HG03469 (cell line): ENCODE data around the gene KIFBP.

Experiments
- ATAC-seq: cut with Tn5 transposase; IDR thresholded peaks from one replicate; pipeline ENCODE4 v1.9.1; 2021; ENCODE audit warnings: mild to moderate bottlenecking, moderate library complexity, moderate number of reproducible peaks; ENCODE audit not compliant: unreplicated experiment

KIFBP gene

DNA sequence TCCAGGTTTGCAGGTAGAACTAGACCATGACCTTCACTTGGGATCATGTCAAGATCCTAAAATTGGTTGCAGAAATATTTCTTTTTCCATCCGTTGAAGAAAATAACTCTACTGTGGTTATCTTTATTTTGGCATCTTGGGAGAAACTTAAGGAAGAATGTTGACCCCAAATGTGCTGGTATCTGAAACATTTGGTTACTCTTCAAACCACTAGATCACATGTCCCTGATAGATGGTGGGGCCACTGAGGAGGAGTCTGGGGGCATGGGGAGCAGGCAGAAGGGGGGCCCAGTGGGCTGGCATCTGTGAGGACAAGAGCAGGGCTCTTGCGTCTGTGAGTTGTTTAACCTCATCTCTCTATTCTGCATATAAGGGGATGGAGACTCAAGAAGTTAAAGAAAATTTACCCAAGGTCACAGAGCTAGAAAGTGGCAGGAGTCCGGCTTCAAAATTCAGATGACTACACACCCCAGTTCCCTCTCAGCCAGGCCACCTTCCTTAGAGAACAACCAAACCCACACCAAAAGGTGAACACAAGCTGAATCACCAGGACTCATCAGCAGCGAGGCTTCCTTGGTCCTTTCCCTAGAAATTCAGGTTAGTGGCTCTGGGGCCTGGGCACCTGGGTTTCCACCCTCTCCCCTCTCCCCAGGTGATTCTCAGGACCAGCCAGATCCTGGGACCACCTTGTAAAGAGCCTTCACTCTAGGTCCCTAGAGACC lies 58.7 kb downstream of the KIFBP start:
- ATAC-seq, result no peak

DNA sequence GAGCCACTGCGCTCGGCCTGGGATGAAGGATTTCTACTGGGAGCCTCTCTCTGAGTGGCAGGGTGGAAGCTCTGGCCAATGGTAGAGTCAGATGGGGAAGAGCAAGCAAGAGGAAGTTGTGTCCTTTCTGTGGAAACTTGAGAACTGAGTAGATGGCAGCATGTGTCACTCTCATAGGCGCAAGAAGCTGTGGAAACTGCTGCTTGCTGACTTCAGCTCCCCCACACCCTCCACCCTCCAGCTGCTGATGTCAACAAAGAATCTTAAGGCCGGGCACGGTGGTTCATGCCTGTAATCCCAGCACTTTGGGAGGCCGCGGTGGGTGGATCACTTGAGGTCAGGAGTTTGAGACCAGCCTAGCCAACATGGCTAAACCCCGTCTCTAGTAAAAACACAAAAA lies 59.5 kb downstream of the KIFBP start:
- ATAC-seq, result no peak

DNA sequence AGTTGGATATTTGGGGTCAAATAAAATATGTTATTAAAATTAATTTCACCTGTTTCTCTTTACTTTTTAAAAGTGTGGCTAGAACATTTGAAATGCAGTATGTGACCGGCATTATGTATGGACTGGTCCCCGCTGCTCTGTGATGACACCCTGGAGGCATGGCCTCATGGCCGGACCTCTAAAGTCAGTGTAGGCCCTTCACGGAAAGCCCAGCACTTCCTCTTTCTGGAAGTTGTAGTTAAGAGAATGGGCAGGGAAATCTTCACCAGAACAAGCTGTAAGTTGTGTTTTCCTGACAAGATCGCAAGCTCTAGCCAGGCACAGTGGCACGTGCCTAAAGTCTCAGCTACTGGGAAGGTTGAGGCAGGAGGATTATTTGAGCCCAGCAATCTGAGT lies 61.0 kb downstream of the KIFBP start:
- ATAC-seq, result no peak

DNA sequence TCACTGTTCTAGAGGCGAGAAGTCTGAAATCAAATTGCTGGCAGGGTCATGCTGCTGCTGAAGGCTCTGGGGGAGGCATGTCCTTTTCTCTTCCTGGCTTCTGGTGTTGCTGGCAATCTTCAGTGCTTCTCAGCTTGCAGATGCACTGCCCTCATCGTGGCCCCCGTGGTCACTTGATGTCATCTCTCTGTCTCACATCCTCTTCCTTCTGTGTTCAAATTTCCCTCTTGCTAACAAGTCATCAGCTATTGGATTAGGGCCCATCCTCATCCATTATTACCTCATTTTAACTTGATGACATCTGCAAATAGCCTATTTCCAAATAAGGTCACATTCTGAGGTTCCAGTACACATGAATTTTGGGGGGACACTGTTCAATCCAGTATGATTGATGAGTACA lies 62.7 kb downstream of the KIFBP start:
- no peak for ATAC-seq

DNA sequence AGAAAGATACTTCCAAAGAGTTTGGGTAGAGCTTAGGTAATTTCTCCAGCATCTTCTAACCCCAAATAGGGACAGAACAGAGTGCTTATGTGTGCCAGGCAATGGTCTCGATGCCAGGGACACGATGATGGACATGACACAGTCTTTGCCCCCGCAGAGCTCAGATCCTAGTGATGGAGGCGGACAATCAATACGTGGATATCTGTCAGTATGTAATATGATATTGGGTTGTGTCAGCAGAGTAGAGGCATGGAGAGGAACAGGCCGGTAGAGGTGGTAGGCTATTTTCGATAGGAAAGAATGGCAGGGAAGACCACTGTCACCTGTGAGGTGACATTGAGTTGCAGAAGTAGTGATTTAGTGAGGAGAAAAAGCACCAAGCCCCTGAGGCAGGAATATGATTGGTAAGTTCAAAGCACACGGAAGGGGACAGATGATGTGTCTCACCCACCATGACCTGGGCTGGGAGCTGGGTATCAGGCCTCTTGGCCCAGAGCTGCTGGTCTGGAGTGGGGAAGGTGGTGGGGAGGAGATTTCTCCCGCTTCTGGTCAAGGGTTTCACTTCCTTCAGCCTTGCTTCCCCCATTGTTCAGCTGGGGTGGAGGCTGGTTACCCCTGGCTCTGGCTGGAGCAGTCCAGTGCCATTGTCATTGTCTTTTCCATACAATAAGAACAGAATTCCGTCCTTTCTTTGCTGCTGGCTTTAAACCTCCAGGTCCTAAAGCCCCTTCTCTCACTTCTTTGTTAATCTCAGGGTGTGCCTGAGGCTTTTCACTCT lies 63.3 kb downstream of the KIFBP start:
- ATAC-seq, result no peak

DNA sequence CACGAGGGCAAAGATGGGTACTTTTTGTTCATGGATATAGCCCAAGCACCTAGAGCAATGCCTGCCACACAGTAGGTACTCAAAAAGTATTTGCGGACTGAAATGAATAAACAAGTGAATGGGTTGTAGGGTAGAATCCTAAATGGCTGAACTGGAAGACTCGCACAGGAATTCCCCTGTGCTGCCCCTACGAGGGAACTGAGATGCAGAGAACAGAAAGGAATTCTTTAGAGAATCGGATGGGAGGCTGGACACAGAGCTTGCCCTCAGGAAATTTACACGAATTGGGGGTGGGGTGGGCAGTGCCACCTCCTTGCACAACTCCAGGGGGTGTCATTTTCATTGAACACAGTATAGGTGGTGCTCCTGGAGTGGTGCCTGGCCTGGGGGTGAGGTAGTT lies 64.1 kb downstream of the KIFBP start:
- ATAC-seq, result no peak

DNA sequence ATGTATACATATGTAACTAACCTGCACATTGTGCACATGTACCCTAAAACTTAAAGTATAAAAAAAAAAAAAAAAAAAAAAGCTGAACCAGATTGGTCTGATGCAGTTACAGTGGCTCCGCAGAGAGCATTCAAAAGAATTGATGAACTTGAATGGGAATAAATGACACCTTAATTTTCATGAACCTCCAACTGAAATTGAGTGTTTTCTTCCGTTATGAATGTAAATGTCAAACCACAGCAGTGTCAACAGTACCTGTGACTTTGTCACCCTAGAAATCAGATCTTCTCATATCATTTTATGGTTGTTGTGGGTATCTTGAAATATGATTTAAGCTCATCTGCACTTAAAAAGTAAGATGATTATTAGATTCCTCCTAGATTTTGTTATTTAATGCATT lies 66.6 kb downstream of the KIFBP start:
- no peak for ATAC-seq

DNA sequence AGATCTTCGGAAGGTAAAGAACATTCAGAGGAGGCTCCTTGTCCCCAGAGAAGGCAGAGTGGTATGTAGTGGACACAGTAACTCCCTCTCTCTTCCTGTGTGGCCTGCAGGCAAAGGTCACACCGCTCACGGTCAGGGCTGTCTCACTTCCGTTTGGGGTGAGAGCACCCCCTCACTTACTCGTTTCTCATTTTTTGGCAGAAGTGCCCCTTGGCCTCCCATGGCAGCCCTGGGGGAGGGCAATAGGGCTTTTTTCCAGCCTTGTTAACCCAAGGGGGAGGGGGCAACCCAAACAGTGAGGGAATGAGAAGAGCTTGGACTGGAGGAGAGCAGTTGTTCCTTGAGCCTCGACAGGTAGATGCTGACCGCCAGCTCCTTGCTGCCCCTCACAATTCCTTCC lies 67.5 kb downstream of the KIFBP start:
- ATAC-seq, result no peak

DNA sequence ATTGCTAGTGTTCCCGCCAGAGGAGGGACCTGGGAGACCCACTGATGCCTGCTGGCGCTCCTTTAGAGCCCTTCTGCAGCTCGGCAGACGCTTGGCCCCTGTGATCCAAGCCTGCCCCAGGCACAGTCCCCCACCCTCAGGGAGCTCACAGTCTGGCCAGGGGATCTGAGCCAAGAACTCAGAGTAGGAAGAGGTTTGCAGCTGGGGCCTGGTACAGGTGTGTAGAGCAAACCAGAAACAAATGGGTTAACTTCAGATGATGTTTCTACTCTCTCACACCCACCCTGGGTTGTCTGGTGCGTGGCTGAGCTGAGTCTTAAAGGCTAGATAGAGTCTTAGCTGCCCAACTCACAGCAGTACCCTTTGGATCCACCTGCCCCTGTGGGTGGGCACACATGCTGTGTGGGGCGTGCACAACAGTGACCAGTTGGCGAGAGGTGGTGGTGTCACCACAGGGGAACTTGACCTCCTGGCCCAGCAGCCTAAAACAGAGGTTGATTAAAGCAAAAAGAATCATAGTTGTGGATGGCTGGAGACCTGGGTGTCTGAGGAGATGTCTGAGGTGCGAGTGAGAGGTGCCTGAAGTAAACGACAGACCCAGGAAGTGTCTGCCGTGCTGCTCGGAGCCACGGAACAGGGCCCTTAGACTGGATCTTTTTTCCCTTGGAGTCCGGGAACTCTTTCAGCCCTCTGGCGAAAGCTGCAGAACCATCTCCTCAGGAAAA lies 68.1 kb downstream of the KIFBP start:
- ATAC-seq, result no peak

DNA sequence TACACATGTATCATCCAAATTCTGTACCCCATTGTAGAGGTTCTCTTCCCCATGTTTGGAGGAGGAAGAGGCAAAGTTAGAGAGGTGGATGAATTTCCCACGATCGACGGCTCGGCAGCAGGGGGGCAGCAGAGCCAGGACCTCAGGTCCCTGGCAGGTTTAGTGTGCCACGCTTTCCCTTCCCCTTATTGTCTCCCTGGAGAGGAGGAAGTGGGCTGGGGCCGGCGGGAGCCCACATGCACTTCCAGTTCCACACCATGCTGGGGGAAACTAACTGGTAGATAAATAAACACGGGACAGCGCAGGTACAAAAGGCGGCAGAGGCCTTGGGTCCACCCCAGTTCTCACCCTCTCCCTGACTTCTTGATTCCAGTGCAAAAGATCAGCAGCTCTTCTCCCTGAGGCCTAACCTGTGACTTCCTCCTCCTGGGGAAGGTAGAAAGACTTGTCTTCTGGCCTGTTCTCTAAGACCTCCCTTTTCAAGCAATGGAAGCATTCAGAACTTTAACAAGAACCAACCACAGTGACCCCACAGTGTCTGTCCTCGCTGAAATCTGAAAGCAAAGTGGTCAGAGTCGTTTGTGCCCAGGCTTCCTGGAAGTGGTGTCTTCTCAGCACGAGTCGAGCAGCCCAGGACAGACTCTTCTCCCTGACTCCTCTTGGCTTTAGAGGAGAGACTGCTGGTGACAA lies 68.8 kb downstream of the KIFBP start:
- ATAC-seq, result no peak

DNA sequence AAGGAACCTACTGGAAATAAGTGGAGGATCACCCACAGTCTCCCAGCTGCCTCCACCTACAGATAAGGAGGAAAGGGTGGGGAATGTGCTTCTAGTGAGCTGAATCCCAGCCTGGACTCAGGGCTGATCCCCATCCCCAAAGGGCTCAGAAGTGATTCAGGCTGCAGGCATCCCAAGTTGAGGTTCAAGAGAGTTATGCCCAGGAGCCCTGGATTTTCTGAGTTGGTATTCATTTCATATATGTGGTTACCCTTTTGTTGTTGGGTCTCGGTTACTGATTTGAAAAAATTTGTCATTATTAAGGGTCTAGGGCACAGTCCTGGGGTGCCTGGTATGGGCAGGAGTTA lies 69.3 kb downstream of the KIFBP start:
- no peak for ATAC-seq

DNA sequence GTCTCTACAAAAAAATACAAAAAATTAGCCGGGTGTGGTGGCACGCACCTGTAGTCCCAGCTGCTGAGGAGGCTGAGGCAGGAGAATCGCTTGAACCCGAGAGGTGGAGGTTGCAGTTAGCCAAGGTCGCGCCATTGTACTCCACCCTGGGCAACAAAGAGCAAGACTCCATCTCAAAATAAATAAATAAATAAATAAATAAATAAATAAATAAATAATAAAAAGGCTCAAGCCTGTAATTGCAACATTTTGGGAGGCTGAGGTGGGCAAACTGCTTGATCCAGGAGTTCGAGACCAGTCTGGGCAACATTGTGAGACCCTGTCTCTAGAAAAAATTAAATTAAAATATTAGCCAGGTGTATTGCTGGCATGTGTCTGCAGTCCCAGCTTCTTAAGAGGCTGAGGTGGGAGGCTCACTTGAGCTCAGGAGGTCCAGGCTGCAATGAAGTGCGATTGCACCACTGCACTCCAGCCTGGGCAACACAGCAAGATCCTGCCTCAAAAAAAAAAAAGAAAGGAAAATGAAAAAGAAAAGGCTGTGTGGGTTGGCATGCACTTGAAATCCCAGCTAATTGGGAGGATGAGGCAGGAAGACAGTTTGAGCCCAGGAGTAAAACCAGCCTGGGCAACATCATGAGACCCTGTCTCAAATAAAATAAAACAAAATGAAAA lies 71.7 kb downstream of the KIFBP start:
- ATAC-seq, result no peak

DNA sequence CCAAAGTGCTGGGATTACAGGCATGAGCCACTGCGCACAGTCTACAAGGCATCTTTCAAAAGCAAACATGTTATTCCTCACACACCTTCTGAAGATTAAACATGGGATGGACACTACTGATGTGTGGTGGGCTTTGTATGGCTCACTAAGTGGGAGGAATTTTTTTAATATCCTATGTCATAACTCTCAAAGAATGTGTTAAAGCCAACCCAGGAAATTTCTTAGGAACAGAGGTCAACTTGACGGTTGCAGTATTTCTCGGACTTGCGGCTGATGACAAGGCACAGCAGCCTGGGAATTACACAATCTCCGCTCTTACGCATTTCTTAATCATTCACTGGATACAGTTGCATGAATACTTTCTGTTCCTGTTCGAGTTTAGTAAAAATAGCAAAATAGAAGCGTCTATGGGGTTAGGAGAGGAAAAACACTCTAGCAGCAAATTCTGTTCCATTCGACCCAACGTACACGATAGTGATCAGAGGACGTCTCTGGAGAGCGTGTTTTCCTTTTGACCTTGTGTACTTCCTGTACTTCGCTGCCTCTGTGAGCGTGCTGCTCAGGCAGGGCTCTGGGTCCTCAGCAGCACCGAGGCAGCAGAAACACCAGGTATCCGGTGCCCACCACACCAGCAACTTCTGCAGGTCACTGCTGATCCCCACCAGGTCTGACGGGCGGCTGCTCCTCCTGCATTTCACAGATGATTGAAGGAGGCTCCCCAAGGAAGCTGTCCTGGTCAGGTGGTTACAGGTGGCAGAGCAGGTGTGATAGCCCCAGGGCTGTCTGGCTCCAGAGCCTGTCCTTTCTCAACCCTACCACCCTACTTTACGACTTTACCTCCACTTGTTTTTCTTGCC lies 72.9 kb downstream of the KIFBP start:
- peak; percentile 34 for ATAC-seq

DNA sequence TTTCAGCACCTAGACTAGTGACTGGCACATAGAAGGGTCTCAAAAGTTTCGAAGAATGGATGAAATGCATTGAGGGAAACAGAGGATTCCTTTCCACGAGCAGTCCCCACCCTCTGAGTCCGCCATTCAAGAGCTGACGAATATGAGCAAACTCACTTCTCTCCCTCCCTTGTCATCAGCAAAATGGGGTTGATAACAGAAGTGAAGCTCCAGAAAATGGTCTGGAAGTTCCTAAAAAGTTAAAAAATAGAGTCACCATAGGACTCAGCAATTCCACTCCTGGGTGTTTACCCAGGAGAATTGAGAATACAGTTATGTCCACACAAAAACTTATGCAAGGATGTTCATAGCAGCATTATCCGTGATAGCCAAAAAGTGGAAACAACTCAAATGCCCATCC lies 74.3 kb downstream of the KIFBP start:
- ATAC-seq, result no peak

DNA sequence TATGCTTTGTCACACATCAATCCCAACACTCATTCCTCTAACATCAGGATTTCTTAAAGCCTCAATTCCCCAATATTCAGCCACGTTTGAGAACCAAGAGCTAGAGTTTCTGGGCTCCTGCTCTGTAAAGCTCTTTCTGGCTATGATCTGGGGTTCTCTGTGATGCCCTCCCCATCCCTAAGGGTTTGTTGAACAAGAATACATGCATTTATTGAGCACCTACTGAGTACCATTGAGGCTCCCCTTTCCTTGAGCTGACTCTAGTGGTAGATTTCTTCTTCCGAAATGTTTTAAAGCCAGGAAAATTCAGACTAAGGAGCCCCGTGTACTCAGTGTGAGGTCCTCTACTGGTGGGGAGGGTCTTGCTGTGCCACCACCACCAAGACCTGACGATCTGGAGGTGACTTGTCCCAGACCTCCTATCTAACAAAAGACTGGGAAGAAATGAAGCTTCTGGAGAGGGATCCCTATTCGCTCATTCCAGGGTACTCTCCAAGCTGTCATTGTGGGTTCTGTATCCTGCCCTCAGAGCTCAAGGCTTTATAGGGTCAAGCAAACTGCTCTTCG lies 76.2 kb downstream of the KIFBP start:
- ATAC-seq, result no peak

DNA sequence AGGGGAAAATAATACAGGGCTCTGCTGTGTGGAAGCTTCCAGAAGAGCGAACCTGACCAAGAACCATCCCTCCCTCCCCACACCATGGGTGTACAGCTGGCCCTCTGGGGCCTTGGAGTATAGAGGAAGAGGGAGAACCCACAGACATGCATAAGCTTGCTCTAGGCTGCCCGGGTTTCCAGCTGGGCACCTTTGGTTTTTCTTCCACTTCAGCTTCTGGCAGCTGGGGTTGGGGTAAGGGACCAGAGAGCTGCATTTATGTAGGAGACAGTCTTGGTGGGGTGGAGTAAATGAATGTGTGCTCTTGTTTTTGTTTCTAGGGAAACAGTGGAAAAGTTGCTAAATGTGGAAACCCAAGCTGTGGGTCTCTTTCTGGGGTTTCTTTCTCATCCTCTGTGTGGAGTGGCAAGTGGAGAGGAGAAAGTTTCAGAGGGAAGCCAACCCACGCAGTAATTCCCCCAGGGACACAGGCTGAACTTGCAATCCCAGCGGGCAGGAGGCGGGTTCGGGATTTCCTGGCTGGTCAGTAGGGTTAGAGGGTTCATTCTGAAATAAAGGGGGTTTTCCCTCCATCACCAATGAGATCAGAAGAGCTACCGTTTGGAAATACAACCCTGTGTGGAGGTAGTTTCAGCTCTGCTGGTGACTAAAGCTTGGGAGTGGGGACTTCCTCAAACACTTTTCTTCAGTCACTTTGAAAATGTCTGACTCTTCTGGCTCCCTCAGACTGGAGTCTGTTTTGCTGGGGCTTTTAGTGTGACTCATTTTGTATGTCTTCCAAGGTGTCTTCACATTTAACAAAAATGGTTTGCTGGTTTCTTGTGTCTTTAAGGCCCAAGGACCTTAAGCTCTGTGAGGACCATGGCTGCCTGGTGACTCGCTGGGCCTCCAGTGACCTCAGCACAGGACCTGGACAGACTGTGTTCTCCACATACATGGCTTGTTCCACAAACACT lies 77.1 kb downstream of the KIFBP start:
- ATAC-seq, result peak; percentile 35
